ENCODE data around the gene ZNF148.
A peak's percentile ranks its signal among the peaks of the same experiment; 100 is the strongest.
"Not testable (repeated sequence)": the region's sequence is repeated elsewhere in the genome, so short reads cannot be mapped to it uniquely, and the experiment has no call there.

The ZNF148 gene

GRCh38 chr3:125375950-125376679, 990 bp upstream of the ZNF148 start:
- no peak for DNase-seq

GRCh38 chr3:125374501-125374995, 577 bp downstream of the ZNF148 start:
- peak in 1 of 2 experiments; percentile 36 for DNase-seq

GRCh38 chr3:125367403-125368230, 7.5 kb downstream of the ZNF148 start:
- DNase-seq = no peak

- no peak for DNase-seq
Measured at GRCh38 chr3:125366132-125366531, 9.0 kb downstream of the ZNF148 start.

- DNase-seq = no peak
Measured at GRCh38 chr3:125359700-125360099, 15.4 kb downstream of the ZNF148 start.

GRCh38 chr3:125358923-125359322, 16.2 kb downstream of the ZNF148 start:
- DNase-seq = no peak

GRCh38 chr3:125357837-125358236, 17.3 kb downstream of the ZNF148 start:
- no peak for DNase-seq

- DNase-seq = peak; percentile 53 to 58
Measured at GRCh38 chr3:125357032-125357658, 18.0 kb downstream of the ZNF148 start.

GRCh38 chr3:125356140-125357026, 18.7 kb downstream of the ZNF148 start:
- no peak for DNase-seq

- DNase-seq = no peak
Measured at GRCh38 chr3:125353659-125354058, 21.5 kb downstream of the ZNF148 start.

- DNase-seq = no peak
Measured at GRCh38 chr3:125353128-125353527, 22.0 kb downstream of the ZNF148 start.

GRCh38 chr3:125351814-125352456, 23.2 kb downstream of the ZNF148 start:
- DNase-seq = no peak

GRCh38 chr3:125351152-125351551, 24.0 kb downstream of the ZNF148 start:
- DNase-seq = no peak

GRCh38 chr3:125350597-125350996, 24.5 kb downstream of the ZNF148 start:
- DNase-seq = no peak

- no peak for DNase-seq
Measured at GRCh38 chr3:125349556-125350165, 25.5 kb downstream of the ZNF148 start.

GRCh38 chr3:125349055-125349454, 26.1 kb downstream of the ZNF148 start:
- DNase-seq = no peak

- DNase-seq = not testable (repeated sequence)
Measured at GRCh38 chr3:125343367-125343766, 31.8 kb downstream of the ZNF148 start.

GRCh38 chr3:125340121-125340520, 35.0 kb downstream of the ZNF148 start:
- no peak for DNase-seq

- no peak for DNase-seq
Measured at GRCh38 chr3:125337506-125337905, 37.6 kb downstream of the ZNF148 start.

- no peak for DNase-seq
Measured at GRCh38 chr3:125334675-125335560, 40.2 kb downstream of the ZNF148 start.
